GM10248 (cell line): ENCODE measurements around the gene MGP.

Source experiments
- CTCF ChIA-PET: fragments of 300-600 bp; sonication (Branson Sonifier 250); formaldehyde crosslinking; extraction: SDS; loops from one replicate; lab custom pipeline; 2021; ENCODE audit warnings: antibody characterized with exemption; lab: Yijun Ruan, JAX
- POLR2A ChIA-PET: fragments of 350-650 bp; sonication (Branson Sonifier 250); formaldehyde crosslinking; extraction: SDS; loops from one replicate; lab custom pipeline; 2020; ENCODE audit warnings: antibody characterized with exemption; lab: Yijun Ruan, JAX
- DNase-seq: peaks from one replicate; pipeline ENCODE4 v3.0.0; 2012; ENCODE audit errors: extremely low spot score
- CTCF ChIP-seq: IDR thresholded peaks from 2 replicates; pipeline ENCODE4 v1.5.1; 2012; ENCODE audit warnings: mild to moderate bottlenecking, low read depth; ENCODE audit errors: extremely low read depth, missing control alignments, control extremely low read depth

Gene MGP

GRCh38 chr12:14885718-14886221 lies at the start of gene MGP:
Gene MGP (minus strand): TSS chr12:14885854. CDS start chr12:14885791, 63 bp downstream.
- no peak for DNase-seq
- ChIA-PET CTCF (no interaction called here), POLR2A (no interaction called here)
- no peak for TF ChIP-seq CTCF

GRCh38 chr12:14935031-14935430 lies 49.4 kb upstream of the MGP start:
- CTCF ChIA-PET, result no interaction called here
- POLR2A ChIA-PET, result no interaction called here
- no peak for DNase-seq
- no peak for TF ChIP-seq CTCF

GRCh38 chr12:14934511-14934910 lies 48.9 kb upstream of the MGP start:
- no peak for DNase-seq
- ChIA-PET POLR2A (no interaction called here), CTCF (interaction anchor here (0.9 kb wide), 1 partner anchor 61 kb away, joined by 3 read pairs; no protein-coding TSS in a partner anchor)
- no peak for TF ChIP-seq CTCF

GRCh38 chr12:14931791-14932560 lies 46.3 kb upstream of the MGP start:
- TF ChIP-seq CTCF, result no peak
- ChIA-PET CTCF (interaction anchor here (1.3 to 1.5 kb wide), 2 partner anchors 11 to 63 kb away, joined by 4 to 5 read pairs; no protein-coding TSS in a partner anchor), POLR2A (no interaction called here)
- no peak for DNase-seq

- ChIA-PET POLR2A (no interaction called here), CTCF (interaction anchor here (1.3 to 1.5 kb wide), 2 partner anchors 10 to 64 kb away, joined by 4 to 5 read pairs; no protein-coding TSS in a partner anchor)
- DNase-seq, result no peak
- no peak for TF ChIP-seq CTCF
Measured at GRCh38 chr12:14931359-14931758, 45.7 kb upstream of the MGP start.

GRCh38 chr12:14930299-14930698 lies 44.6 kb upstream of the MGP start:
- ChIA-PET CTCF (interaction anchor here (0.9 to 1.7 kb wide), 4 partner anchors 9 to 65 kb away, joined by 3 to 5 read pairs (median 4); no protein-coding TSS in a partner anchor), POLR2A (no interaction called here)
- no peak for DNase-seq
- no peak for TF ChIP-seq CTCF
